ENCODE measurements around the gene ADGRL3.

- TF ChIP-seq, protein P1, sequence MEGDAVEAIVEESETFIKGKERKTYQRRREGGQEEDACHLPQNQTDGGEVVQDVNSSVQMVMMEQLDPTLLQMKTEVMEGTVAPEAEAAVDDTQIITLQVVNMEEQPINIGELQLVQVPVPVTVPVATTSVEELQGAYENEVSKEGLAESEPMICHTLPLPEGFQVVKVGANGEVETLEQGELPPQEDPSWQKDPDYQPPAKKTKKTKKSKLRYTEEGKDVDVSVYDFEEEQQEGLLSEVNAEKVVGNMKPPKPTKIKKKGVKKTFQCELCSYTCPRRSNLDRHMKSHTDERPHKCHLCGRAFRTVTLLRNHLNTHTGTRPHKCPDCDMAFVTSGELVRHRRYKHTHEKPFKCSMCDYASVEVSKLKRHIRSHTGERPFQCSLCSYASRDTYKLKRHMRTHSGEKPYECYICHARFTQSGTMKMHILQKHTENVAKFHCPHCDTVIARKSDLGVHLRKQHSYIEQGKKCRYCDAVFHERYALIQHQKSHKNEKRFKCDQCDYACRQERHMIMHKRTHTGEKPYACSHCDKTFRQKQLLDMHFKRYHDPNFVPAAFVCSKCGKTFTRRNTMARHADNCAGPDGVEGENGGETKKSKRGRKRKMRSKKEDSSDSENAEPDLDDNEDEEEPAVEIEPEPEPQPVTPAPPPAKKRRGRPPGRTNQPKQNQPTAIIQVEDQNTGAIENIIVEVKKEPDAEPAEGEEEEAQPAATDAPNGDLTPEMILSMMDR (IDR thresholded peaks at IDR 0.05) = no peak
- no peak for TF ChIP-seq POLR2A (IDR thresholded peaks at IDR 0.05)
Measured at GRCh38 chr4:61812171-61812570, 612.0 kb downstream of the ADGRL3 start.

Measured in thyroid gland (tissue), 4 donors.